ENCODE data around the gene MON1A. TPM values are rescaled to one million over a fixed set of nuclear protein-coding genes. Genes with fewer than 3 reads are reported as not detected.

Gene MON1A
- polyA plus RNA-seq (2013, experiment 1 of 2): 8.5 TPM
- 9.1 TPM for polyA plus RNA-seq (2013, experiment 2 of 2)

- Histone ChIP-seq H3K14ac (ENCODE audit: low read length in 2 of 2) (peak within 1 kb of the TSS in 1 of 2 experiments; percentile 63), H4K91ac (ENCODE audit: low read length) (peak within 1 kb of the TSS; percentile 52), H3K9ac (ENCODE audit: low read length) (peak within 1 kb of the TSS; percentile 89), H3K4ac (ENCODE audit: low read depth in 1 of 2, low read length in 2 of 2) (peak within 1 kb of the TSS; percentile 4 to 54), H3K9me3 (ENCODE audit: control insufficient read depth, low read length) (no peaks in the 10 kb centered on the region), H3K4me1 (ENCODE audit: control insufficient read depth, insufficient read depth, low read depth, low read length) (peaks cover 8% of the 10 kb centered on the region), H3K4me3 (ENCODE audit: insufficient read depth in 1 of 2, low read depth in 1 of 2, low read length in 2 of 2) (peak within 1 kb of the TSS; percentile 78 to 91), H2AFZ (ENCODE audit: low read depth, low read length) (peak within 1 kb of the TSS; percentile 97), H3K23ac (ENCODE audit: low read length in 2 of 2) (no peak within 1 kb of the TSS), H2AK5ac (ENCODE audit: low read length, severe bottlenecking) (no peak within 1 kb of the TSS), H2BK5ac (ENCODE audit: low read depth, low read length, poor library complexity, severe bottlenecking) (no peak within 1 kb of the TSS), H3K36me3 (ENCODE audit: control insufficient read depth in 1 of 2, insufficient read depth in 2 of 2, low read depth in 1 of 2, low read length in 2 of 2) (no peaks in the 10 kb centered on the region), H3K18ac (ENCODE audit: low read depth in 1 of 2, low read length in 2 of 2) (peak within 1 kb of the TSS; percentile 53 to 91), H2BK15ac (ENCODE audit: low read depth, poor library complexity, severe bottlenecking) (no peak within 1 kb of the TSS), H3K4me2 (ENCODE audit: low read length, poor library complexity, severe bottlenecking) (peak within 1 kb of the TSS; percentile 63), H3K27me3 (ENCODE audit: control insufficient read depth in 1 of 2, insufficient read depth in 1 of 2, low read length in 2 of 2) (no peaks in the 10 kb centered on the region), H3K27ac (ENCODE audit: low read length, poor library complexity, severe bottlenecking) (no peak within 1 kb of the TSS), H2BK12ac (ENCODE audit: low read length in 2 of 2) (peak within 1 kb of the TSS in 1 of 2 experiments; percentile 0), H2BK120ac (ENCODE audit: low read depth, low read length) (no peak within 1 kb of the TSS), H3K79me1 (replicated peaks; ENCODE audit: low read length, poor library complexity, severe bottlenecking) (peaks cover 8% of the 10 kb centered on the region), H4K8ac (ENCODE audit: low read length) (peak within 1 kb of the TSS; percentile 95)
- WGBS: under 1% methylated on average over 51 of the region's 56 CpGs
- DNase-seq: peak; percentile 92
Observed at GRCh38 chr3:49929291-49930167, at the start of gene MON1A. TSS of gene MON1A (minus strand) at chr3:49929811. CDS start at chr3:49913346, 16,465 bp downstream.

- H3K4ac ChIP-seq (ENCODE audit: low read depth in 1 of 2, low read length in 2 of 2): no peak overlapping the region
- peaks cover 11 to 57% of the 10 kb centered on the region in 2 experiments for H3K36me3 ChIP-seq (ENCODE audit: control insufficient read depth in 1 of 2, insufficient read depth in 2 of 2, low read depth in 1 of 2, low read length in 2 of 2)
- no peaks in the 10 kb centered on the region for H3K27me3 ChIP-seq (ENCODE audit: control insufficient read depth in 1 of 2, insufficient read depth in 1 of 2, low read length in 2 of 2)
- H3K9ac ChIP-seq (ENCODE audit: low read length): no peak overlapping the region
- WGBS: 100% methylated on average over 2 of the region's 2 CpGs
- H3K4me2 ChIP-seq (ENCODE audit: low read length, poor library complexity, severe bottlenecking): no peak overlapping the region
- no peak overlapping the region for H3K23ac ChIP-seq (ENCODE audit: low read length in 2 of 2)
- H2AFZ ChIP-seq (ENCODE audit: low read depth, low read length): no peak overlapping the region
- no peak overlapping the region for H3K27ac ChIP-seq (ENCODE audit: low read length, poor library complexity, severe bottlenecking)
- H4K91ac ChIP-seq (ENCODE audit: low read length): no peak overlapping the region
- H2BK5ac ChIP-seq (ENCODE audit: low read depth, low read length, poor library complexity, severe bottlenecking): no peak overlapping the region
- H3K9me3 ChIP-seq (ENCODE audit: control insufficient read depth, low read length): no peaks in the 10 kb centered on the region
- no peak overlapping the region for H2AK5ac ChIP-seq (ENCODE audit: low read length, severe bottlenecking)
- no peak overlapping the region for H3K14ac ChIP-seq (ENCODE audit: low read length in 2 of 2)
- peaks cover 15% of the 10 kb centered on the region for H3K79me1 ChIP-seq (replicated peaks; ENCODE audit: low read length, poor library complexity, severe bottlenecking)
- peaks cover 8% of the 10 kb centered on the region for H3K4me1 ChIP-seq (ENCODE audit: control insufficient read depth, insufficient read depth, low read depth, low read length)
- DNase-seq: no peak
- H2BK120ac ChIP-seq (ENCODE audit: low read depth, low read length): no peak overlapping the region
- H4K8ac ChIP-seq (ENCODE audit: low read length): no peak overlapping the region
- H3K18ac ChIP-seq (ENCODE audit: low read depth in 1 of 2, low read length in 2 of 2): no peak overlapping the region
- H3K4me3 ChIP-seq (ENCODE audit: insufficient read depth in 1 of 2, low read depth in 1 of 2, low read length in 2 of 2): no peak overlapping the region
- H2BK15ac ChIP-seq (ENCODE audit: low read depth, poor library complexity, severe bottlenecking): no peak overlapping the region
- H2BK12ac ChIP-seq (ENCODE audit: low read length in 2 of 2): no peak overlapping the region
Observed at GRCh38 chr3:49976942-49977341, 47.3 kb upstream of the MON1A start.

DNA sequence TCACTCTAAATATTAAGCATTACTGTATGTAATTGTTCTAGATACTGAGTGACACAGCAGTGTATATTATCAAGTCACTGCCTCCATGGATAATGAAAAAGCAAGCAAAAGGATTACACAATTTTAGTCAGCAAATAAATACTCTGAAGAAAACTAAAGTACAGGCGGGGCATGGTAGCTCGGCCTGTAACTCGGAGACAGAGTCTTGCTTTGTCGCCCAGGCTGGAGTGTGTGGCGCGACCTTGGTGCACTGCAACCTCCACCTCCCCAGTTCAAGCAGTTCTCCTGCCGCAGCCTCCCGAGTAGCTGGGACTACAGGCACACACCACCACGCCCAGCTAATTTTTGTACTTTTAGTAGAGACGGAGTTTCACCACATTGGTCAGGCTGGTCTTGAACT is 43.0 kb upstream of the MON1A start:
- Histone ChIP-seq H4K8ac (ENCODE audit: low read length) (no peak overlapping the region), H2AFZ (ENCODE audit: low read depth, low read length) (no peak overlapping the region), H3K36me3 (ENCODE audit: control insufficient read depth in 1 of 2, insufficient read depth in 2 of 2, low read depth in 1 of 2, low read length in 2 of 2) (peaks cover 11 to 46% of the 10 kb centered on the region in 2 experiments), H3K4ac (ENCODE audit: low read depth in 1 of 2, low read length in 2 of 2) (no peak overlapping the region), H3K9ac (ENCODE audit: low read length) (no peak overlapping the region), H3K14ac (ENCODE audit: low read length in 2 of 2) (no peak overlapping the region), H3K4me3 (ENCODE audit: insufficient read depth in 1 of 2, low read depth in 1 of 2, low read length in 2 of 2) (no peak overlapping the region), H2BK15ac (ENCODE audit: low read depth, poor library complexity, severe bottlenecking) (no peak overlapping the region), H3K23ac (ENCODE audit: low read length in 2 of 2) (no peak overlapping the region), H3K79me1 (replicated peaks; ENCODE audit: low read length, poor library complexity, severe bottlenecking) (peaks cover 15% of the 10 kb centered on the region), H4K91ac (ENCODE audit: low read length) (no peak overlapping the region), H3K9me3 (ENCODE audit: control insufficient read depth, low read length) (no peaks in the 10 kb centered on the region), H3K27ac (ENCODE audit: low read length, poor library complexity, severe bottlenecking) (peak overlapping the region; percentile 80), H2AK5ac (ENCODE audit: low read length, severe bottlenecking) (no peak overlapping the region), H3K4me2 (ENCODE audit: low read length, poor library complexity, severe bottlenecking) (no peak overlapping the region), H3K4me1 (ENCODE audit: control insufficient read depth, insufficient read depth, low read depth, low read length) (peaks cover 13% of the 10 kb centered on the region), H3K27me3 (ENCODE audit: control insufficient read depth in 1 of 2, insufficient read depth in 1 of 2, low read length in 2 of 2) (no peaks in the 10 kb centered on the region), H2BK5ac (ENCODE audit: low read depth, low read length, poor library complexity, severe bottlenecking) (no peak overlapping the region), H2BK120ac (ENCODE audit: low read depth, low read length) (no peak overlapping the region), H2BK12ac (ENCODE audit: low read length in 2 of 2) (no peak overlapping the region), H3K18ac (ENCODE audit: low read depth in 1 of 2, low read length in 2 of 2) (no peak overlapping the region)
- no peak for DNase-seq
- WGBS: 97% methylated on average over 10 of the region's 10 CpGs

DNA sequence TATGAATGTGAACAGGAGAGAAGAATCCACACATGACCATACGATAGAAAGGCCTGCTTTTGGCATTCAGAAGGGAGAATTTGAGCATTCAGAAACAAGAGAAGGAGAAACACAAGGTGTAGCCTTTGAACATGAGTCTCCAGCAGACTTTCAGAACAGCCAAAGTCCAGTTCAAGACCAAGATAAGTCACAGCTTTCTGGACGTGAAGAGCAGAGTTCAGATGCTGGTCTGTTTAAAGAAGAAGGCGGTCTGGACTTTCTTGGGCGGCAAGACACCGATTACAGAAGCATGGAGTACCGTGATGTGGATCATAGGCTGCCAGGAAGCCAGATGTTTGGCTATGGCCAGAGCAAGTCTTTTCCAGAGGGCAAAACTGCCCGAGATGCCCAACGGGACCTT is 38.7 kb upstream of the MON1A start:
- Histone ChIP-seq H2AK5ac (ENCODE audit: low read length, severe bottlenecking) (no peak overlapping the region), H3K4me1 (ENCODE audit: control insufficient read depth, insufficient read depth, low read depth, low read length) (peaks cover 12% of the 10 kb centered on the region), H3K14ac (ENCODE audit: low read length in 2 of 2) (no peak overlapping the region), H3K4me2 (ENCODE audit: low read length, poor library complexity, severe bottlenecking) (no peak overlapping the region), H4K8ac (ENCODE audit: low read length) (no peak overlapping the region), H3K27me3 (ENCODE audit: control insufficient read depth in 1 of 2, insufficient read depth in 1 of 2, low read length in 2 of 2) (no peaks in the 10 kb centered on the region), H3K27ac (ENCODE audit: low read length, poor library complexity, severe bottlenecking) (no peak overlapping the region), H3K79me1 (replicated peaks; ENCODE audit: low read length, poor library complexity, severe bottlenecking) (peaks cover 17% of the 10 kb centered on the region), H3K4ac (ENCODE audit: low read depth in 1 of 2, low read length in 2 of 2) (no peak overlapping the region), H3K9ac (ENCODE audit: low read length) (no peak overlapping the region), H3K36me3 (ENCODE audit: control insufficient read depth in 1 of 2, insufficient read depth in 2 of 2, low read depth in 1 of 2, low read length in 2 of 2) (peaks cover 11 to 43% of the 10 kb centered on the region in 2 experiments), H2BK120ac (ENCODE audit: low read depth, low read length) (no peak overlapping the region), H3K18ac (ENCODE audit: low read depth in 1 of 2, low read length in 2 of 2) (no peak overlapping the region), H2BK12ac (ENCODE audit: low read length in 2 of 2) (no peak overlapping the region), H3K9me3 (ENCODE audit: control insufficient read depth, low read length) (no peaks in the 10 kb centered on the region), H3K23ac (ENCODE audit: low read length in 2 of 2) (no peak overlapping the region), H4K91ac (ENCODE audit: low read length) (no peak overlapping the region), H2BK15ac (ENCODE audit: low read depth, poor library complexity, severe bottlenecking) (no peak overlapping the region), H2AFZ (ENCODE audit: low read depth, low read length) (no peak overlapping the region), H2BK5ac (ENCODE audit: low read depth, low read length, poor library complexity, severe bottlenecking) (no peak overlapping the region), H3K4me3 (ENCODE audit: insufficient read depth in 1 of 2, low read depth in 1 of 2, low read length in 2 of 2) (no peak overlapping the region)
- 97% methylated on average over 8 of the region's 8 CpGs for WGBS
- no peak for DNase-seq

All from mesenchymal stem cell (in vitro differentiated cells and primary cell).